NCI-H748 treated with DMSO at 0.1 percent for 48 hours (cell line): ENCODE results near the gene KIF26B.
A peak's percentile ranks its signal among the peaks of the same experiment; 100 is the strongest.

ENCODE experiments used
- DNase-seq: peaks from one replicate; lab custom pipeline; 2025; lab: John Stamatoyannopoulos, UW

Gene KIF26B

DNA sequence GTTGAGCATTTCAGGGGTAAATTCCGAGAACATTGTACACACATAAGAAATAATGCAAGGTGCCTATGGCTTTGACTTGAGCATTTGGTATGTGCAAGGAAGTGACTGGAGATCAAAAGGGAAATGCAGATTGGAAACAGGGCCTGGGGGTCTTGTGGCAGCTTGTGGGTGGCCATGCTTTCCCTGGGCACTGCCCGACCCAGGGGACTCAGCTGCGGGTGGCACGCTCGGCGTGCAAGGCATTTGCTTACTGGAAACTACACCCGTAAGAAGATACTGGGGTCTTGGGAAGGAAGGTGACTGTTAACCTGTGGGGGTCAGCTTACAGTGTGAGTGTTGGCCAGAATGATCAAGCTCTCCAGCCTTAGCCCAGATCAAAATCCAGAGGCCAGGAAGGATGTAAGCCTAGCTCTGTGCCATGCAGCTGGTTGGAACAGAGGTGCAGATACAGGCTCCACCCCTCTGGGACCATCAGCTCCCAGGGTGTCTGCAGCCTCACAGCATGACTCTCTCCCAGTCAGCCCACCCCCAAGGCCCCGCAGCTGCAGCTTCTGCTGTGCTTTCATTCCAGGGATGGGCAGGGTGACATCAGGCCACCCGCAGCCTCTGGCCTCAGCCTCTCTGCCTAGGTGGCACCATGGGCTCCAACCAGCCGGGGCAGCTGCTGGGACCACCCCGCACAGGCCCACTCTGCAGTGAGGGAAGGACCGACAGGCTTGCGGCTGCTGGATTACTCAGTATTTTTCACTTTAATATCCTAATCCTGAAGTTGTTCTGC, 55.1 kb downstream of the KIF26B start:
- no peak for DNase-seq

DNA sequence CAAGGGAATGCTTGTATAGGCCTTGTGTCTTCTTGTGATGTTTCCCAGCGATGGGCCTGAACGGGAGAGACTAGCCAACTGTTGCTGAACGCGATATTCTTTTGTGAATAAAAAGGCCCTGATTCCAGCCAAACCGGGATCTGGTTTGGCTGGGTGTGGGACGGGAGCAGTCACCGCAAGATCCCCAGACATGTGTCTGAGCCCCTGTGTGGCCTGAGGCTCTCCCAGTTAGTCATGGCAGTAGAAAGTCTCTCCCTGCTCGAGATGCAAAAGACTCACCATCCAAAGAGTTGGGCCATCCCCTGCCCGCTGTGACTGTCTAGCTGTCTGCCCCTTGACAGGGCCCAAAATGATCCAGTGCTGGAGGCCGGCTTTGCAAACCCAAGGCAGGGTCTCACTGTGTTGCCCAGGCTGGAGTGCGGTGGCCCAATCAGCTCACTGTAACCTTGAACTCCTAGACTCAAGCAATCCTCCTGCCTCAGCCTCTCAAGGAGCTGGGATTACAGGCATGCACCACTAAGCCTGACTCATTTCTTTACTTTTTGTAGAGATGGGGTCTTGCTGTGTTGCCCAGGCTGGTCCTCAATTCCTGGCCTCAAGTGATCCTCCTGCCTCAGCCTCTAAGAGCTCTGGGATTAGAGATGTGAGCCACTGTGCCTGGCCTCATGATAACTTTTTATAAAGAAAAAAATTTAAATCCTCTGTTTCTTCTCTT, 56.4 kb downstream of the KIF26B start:
- DNase-seq: no peak

DNA sequence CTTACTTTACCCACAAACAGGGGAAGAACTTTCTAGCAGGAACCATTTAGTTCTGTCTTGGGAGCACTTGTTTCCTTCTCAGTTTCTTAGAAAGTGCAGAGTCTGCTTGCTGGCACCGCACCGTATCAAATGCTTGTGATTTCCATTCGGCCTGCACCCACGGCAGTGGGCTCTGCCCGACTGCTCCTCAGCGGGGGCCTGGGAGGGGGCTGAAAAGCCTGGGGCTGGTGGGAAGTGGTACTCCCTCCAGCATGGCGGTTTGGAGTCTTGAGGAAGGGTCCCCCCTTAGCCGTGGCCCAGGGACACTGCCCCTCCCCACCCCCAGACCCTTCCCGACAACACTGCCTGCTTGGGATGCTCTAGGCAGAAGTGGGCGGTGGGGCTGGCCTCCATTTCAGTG, 57.0 kb downstream of the KIF26B start:
- DNase-seq: no peak

DNA sequence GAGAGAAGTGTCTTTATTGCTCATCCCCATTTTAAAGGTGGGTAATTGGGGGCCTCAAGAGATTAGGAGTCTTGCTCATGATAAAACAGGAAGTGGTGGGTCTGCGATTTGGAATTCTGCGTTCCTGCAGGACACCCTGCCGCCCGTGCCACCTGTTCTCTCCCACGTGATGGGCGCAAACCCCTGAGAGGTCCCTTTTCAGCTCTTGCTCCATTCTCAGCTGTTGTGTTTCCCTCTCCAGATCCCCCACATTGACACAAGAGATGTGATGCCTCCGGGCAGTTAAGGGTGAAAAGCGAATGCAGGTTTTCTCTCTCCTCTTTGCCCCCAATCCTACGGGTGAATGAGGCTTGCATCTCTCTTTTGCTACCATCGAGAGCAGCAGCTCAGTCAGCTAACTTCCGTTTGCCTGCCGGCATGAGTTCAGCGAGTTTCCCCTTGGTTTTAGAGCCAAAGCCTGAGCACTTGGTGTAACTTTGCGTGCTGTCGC, 57.5 kb downstream of the KIF26B start:
- DNase-seq: no peak

DNA sequence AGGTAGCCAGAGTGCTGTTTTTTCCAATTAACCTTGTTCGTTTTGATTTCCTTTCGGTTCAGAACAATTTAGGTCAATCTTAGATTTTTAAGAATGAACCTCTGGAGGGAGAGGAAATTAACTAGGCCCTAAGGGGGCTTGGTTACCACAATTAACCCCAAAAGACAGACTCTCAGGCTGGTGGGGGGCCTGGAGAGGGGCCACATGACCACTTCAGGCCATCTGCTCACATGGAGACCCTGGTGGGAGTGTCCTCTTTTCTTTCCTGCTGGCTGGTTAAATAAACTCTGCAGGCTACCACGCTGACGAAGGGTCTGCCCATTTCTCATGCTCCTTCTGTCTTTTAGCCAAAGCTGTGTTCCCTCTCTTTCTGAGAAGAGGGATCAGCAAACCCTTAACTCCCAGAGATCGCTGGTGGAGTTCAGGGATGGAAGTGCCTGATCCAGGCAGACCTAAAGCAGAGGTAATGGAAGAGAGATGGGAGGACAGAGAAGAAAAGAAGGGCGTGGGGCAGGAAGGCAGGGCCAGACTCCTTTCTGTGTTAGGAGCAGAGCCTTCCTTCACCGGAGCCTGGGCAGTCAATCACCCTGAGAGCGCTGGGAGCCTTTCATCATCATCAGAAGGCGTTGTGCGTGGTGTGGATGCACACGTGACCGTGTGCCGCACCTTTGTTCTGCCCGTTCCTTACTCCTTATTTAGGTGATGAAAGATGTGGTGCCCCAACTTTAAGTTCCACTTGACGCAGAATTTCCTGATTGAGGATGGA, 58.5 kb downstream of the KIF26B start:
- no peak for DNase-seq

DNA sequence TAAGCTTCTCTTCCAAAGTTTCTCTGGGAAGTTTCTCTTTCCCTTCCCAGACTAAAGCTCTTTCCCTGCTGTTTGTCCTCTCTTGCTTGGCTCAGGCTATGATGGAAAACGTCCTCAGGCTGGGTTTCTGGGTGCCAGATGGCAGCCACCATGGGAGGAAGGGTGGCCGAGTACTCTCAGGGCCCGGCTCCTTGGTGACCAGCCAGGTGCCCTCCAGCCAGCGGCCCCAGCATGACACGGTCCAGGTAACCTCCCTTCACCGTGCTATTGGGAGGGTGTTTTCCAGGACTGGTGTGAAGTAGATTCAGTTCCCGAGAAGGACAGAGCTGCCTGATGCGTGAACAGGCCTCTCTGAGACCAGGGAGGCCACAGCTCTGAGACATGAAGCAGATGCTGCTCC, 60.3 kb downstream of the KIF26B start:
- no peak for DNase-seq

DNA sequence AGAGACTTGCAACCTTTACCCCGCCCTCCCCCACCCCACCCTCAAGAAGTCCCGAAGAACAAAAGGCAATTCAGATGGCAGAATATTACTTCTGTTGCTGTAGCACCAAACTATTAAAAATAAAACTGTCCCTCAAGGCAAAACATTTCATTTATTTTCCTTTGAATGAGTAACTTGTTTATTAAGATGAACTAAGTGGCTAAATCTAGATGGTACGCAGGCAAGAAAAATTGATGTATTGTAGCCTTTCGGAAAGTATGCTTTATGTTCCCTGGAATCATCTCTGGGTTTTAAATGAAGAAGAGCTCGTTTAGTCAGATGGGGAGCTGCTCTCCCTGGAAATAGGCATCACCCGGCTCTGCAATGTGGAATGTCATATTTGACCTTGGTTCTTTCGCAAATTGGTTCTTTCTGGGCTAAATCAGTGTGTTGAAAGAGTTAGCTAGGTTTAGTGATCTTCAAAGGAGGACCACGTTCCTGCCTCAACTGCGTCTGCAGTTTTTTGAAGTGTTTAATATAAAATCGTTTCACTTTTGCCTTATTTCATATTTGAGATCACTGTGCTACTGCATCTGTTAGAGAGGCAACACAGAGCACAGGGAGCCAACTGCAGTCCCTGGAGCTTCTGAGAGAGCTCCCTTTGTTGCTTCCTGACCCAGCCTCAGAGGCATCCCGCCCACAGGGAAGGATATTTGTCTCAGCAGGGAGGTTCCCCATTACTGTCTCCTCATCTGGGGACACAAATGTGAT, 61.8 kb downstream of the KIF26B start:
- DNase-seq: no peak

DNA sequence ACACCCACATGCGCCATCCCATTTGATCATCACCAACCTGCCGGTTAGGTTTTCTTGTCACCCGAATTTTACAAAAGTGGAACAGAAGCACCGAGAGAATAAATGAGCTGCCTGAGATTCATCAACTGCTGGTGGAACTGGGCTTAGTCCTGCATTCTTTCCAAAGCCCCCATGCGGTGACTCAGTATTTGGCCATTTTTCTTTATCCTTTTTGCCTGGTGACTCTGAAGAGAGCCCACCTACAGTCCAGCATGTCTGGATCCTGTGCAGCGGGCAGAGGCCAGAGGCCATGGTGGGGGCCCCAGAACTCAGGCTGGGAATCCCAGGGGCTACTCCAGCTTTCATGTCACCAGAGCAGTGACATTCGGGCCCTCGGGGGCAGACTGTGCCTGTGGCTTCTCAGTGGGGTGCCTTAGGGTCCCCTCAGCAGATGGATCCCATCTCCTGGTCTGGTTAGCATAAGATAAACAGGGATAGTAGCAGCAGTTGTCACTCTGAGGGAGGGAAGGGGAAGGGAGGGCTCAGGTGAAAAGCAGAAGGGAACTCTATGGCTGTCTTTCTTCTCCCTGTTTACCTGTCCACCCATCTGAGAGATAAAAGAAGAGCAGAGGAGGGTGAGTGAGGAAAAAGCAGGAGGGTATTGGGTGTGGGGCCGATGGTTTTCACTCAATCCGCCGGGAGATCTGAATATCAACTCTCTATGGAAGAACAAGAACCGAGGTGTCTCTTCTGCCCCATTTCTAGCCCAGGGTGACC, 63.2 kb downstream of the KIF26B start:
- DNase-seq: no peak

DNA sequence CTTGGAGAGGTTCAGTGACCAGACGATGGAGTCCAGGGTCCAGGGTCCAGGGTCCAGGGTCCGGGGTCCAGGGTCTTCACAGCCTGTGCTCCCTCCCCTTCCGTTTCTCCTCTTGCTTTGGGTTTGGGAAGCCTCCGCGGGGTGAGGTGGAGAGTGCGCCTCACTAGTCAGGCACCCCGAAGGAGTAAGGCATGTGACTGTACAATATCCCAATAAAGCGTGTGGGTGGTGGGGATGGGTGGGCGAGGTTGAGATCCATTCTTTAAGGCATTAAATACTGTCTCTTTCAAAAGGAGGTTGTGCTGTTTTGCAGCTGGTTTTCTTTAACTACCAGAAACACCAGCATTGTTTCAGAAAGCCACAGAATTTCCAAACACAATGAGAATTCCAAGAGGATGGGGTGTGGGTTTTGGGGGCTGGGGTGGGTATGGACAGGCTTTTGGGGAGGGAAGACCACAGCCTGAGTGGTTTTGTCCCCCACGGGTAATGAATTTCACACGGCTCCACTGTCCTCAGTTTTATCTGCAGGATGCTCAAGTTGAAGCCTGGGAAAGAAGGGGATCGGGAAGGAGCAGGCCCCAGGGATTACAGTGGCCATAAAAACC, 65.7 kb downstream of the KIF26B start:
- DNase-seq: no peak

DNA sequence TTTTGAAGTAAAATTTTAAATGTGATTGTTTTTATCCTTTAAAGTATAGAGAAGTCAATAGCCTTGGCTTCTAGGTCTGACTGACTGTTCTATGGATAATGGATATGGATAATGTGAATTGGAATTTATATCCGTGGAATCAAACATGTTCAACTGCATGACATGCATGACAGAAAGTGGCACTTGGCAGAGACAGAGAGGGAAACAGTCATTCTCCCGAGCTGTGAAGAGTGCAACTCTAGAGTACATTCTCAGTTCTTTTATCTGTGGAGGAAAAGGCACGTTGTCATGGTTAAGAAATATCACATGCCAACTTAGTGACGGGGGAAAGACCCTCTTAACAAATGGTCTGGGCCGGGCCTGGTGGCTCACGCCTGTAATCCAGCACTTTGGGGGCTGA, 67.0 kb downstream of the KIF26B start:
- no peak for DNase-seq

DNA sequence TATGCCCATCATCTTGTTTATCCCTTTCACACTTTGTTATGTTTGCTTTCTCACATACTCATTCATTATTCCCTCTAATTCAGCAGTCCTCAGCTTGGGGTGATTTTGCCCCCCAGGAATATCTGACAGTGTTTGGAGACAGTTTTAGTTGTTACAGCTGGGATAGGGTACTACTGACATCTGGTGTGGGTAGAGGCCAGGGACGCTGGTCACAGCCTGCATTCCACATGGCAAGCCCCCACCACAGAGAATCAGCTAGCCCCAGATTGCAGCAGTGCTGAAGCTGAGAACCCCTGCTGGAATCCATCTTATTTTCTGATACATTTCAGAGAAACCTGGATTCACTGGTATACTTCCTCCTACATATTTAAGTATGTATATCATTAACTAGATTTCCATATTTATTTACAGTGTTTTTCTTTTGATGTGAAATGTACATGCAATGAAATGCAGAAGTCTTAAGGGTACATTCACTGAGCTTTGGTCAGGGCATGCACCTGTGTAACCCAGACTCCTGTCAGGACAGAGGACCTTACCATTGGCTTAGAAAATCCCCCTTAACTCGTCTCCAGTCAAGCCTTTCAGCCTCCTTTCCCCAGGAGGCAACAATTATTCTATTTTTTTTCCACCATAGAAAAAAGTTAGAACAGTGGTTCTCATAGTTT, 68.3 kb downstream of the KIF26B start:
- DNase-seq: no peak

DNA sequence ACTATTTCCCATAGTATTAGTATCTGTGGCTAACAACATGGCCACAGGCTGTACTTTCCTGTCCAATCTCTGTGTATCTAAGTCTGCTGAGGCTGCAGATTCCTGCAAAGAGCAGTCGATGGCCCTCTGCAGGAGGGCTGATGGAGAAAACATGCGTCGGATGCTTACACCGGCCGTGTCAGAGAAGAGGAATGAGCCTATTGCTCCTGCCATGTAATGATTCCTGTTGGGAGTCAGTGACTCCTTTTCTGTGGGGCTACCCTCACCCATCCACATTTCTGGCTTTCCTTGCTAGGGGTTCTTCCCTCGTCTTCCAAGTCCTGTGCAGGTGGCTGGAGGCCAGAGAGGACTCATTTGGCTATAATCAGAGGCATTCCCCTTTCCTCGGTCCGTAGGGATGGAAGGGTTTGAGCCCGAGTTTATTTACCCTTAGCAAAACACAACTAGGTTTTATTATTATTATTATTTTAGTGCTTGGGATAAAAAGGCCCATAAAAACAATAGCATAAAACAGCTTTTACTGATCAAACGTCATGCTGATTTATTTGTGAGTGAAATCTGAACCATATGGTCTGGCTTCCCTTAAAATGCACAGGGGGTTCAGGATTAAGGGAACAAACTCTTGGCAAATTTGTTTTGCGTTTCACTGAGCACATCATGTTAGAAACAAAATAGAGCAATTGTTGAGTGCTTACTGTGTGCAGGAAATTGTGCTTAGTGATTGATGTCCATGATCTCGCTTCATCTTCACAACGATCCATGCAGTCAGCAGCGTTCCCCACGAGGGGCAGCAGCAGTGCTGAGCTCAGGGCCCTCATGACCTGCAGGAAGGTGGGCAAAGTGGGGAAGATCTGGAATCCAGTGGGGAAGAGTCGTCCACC, 70.8 kb downstream of the KIF26B start:
- DNase-seq: no peak

DNA sequence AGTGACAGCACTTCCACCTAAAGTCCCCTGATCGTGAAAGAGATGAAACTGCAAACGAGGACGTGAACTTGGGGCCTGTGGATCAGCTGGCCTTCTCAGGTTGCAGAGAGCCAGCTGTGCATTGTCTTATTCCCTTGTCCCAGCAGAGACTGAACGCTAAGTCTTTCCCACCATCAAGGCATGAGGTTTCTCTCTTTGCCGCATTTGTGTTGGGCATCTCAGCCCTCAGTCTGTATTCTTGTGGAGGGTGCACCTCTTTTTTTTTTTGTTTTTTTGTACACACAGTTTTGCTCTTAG, 71.4 kb downstream of the KIF26B start:
- no peak for DNase-seq

DNA sequence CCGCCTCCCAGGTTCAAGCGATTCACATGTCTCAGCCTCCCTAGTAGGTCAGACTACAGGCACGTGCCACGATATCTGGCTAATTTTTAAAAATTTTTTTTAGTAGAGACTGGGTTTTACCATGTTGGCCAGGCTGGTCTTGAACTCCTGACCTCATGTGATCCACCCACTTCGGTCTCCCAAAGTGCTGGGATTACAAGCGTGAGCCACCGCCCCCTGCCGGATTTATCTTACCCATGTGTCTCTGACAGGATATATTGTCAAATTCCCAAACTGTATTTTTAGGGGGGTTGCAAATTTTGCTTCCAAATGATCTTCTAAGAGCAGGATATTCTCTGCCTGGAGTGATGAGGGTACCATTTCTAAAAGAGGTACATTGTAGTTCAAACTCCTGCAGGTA, 74.3 kb downstream of the KIF26B start:
- DNase-seq: no peak

DNA sequence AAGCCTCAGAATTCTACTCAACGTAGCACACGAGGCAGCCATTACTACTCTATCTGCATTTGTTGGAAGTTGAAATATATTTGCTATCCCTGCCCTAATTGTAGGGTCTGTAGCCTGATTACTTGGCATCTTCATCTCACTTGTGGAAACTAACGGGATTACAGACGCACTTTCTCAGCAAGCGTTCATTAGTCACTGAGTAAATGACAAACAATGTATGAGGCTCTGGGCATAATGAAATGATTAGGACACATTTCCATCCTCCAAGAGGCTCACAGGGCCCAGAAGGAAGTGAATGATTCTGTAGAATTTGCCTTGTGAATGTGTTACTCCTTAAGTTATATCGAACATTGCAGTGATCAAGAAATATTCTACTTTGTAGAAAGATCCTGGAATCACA, 78.1 kb downstream of the KIF26B start:
- no peak for DNase-seq

DNA sequence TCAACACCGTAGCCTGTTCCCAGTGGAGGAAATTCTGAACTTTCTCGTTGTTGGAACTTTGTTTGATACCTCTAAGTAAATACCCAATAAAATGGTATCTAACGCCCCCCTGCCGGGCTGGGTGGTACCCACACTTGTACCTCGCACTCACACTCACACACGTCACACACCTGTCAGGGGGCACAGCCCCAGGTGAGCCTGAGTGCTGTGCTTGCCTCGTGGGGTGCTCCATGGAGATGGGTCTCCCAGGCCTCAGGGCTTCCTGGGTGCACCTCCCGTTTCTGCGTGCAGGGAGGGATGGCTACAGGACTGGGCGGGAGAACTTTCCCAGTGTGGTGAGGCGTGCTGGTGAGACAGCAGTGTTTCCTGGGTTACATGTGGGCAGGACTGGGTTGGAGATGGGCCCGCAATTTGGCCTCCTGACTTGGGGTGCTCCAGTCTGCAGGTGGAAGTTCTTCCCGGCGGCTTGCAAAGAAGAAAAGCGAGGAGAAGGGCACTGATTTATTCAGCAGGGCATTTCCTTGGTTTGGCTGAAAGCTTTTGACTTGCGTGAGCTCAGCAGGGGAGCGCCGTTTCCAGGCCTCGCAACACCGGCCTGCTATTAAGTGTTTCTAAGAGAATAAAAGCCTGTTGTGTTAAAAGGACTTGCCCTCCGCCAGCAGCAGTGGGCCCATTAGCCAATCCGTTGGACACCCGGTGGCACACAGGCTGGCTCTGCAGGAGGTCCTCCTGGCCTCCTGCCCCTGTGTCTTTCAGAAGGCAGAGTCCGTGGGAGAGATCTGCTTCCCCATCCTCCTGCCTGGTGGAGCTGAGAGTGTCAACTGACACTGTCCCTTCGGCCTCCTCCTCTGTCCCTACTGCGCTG, 79.7 kb downstream of the KIF26B start:
- peak; percentile 70 for DNase-seq

DNA sequence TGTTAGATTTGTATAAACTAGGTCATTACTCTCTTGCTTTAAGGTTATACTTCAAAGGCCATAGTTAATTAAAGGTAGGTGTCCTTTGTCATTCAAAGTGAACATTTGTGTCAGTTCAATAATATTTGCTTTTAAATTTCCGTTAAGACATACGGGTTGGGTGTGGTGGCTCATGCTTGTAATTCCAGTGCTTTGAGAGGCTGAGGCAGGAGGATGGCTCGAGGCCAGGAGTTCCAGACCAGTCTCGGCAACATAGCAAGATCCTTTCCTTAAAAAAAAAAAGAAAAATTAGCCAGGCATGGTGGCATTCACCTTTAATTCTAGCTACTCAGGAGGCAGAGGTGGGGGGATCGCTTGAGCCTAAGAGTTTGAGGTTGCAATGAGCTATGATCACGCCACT, 80.4 kb downstream of the KIF26B start:
- no peak for DNase-seq

DNA sequence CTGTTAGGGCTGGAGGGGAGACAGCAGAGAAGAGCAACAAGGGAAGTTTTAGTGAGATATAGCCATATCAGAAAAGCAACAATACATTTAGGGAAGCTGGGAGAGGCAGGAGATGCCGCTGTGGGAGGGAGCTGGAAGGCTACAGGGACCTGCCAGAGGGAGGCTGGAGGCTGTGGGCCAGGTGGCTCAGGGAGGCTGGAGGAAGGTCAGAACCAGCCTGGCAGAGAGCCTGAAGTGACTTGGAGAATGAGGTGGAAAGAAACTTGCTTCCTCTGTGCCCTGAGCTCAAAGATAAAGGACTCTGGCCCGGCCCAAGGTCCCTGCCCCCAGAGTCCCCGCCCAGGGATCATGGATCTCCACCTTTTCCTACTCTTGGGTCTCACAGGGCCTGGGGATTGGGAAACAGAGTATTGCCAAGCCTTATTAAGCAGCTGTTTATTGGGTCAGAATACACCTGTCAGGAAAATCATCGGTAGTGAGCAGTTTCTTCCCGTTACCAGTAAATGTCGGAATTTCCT, 85.9 kb downstream of the KIF26B start:
- no peak for DNase-seq
